GM13977 (cell line): ENCODE data around the gene PAOX.
A peak's percentile ranks its signal among the peaks of the same experiment; 100 is the strongest.
"Not testable (repeated sequence)": the region's sequence is repeated elsewhere in the genome, so short reads cannot be mapped to it uniquely, and the experiment has no call there.

Source experiments
- DNase-seq: peaks from one replicate; pipeline ENCODE4 v3.0.0; 2012; ENCODE audit warnings: low spot score
- CTCF ChIP-seq: IDR thresholded peaks from 2 replicates; pipeline ENCODE4 v1.5.1; 2012; ENCODE audit warnings: mild to moderate bottlenecking, control low read depth; ENCODE audit not compliant: insufficient read depth; ENCODE audit errors: extremely low read depth, missing control alignments
- in situ Hi-C: fragments of 300-500 bp; cut with MboI; formaldehyde crosslinking; loops from one replicate; pipeline ENCODE4 v1.12.0; 2022; ENCODE audit warnings: low sequenced_read_pairs, low pct_unique_long_range_greater_than_20kb, mixed read lengths, inconsistent platforms; ENCODE audit not compliant: unreplicated experiment

The PAOX gene

GRCh38 chr10:133421336-133422222 lies 42.5 kb downstream of the PAOX start:
- no peak for TF ChIP-seq CTCF
- in situ Hi-C loops = no loop called here
- DNase-seq = no peak

DNA sequence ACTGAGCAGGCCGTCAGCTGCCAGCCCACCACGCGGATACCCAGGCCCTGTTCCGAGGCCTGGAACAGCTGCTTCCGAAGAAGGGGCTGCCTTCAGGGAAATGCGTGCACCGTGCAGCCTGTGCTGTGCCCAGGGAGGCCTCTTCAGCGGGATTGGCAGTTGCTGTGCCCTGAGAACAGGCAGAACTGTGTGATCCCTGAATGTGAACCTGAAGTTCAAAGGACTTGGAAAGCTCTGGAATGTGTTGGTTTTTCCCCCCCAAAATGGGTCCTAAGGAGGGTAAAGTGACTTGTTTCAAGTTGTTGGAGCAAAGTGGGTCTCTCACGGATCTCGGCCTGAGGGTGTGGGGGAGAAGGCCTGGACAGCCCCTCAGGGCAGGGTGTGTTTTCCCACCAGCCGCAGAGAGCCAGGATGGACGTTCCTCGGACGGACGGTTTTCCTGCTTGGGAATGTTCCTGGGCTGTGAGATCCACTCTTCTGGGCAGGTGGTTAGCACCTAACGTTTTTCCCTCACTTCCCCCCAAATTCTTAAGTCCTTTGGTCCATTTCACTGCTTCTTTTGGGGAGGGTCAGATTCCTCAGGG lies 43.3 kb downstream of the PAOX start:
- in situ Hi-C loops = no loop called here
- TF ChIP-seq CTCF = no peak
- DNase-seq = no peak

DNA sequence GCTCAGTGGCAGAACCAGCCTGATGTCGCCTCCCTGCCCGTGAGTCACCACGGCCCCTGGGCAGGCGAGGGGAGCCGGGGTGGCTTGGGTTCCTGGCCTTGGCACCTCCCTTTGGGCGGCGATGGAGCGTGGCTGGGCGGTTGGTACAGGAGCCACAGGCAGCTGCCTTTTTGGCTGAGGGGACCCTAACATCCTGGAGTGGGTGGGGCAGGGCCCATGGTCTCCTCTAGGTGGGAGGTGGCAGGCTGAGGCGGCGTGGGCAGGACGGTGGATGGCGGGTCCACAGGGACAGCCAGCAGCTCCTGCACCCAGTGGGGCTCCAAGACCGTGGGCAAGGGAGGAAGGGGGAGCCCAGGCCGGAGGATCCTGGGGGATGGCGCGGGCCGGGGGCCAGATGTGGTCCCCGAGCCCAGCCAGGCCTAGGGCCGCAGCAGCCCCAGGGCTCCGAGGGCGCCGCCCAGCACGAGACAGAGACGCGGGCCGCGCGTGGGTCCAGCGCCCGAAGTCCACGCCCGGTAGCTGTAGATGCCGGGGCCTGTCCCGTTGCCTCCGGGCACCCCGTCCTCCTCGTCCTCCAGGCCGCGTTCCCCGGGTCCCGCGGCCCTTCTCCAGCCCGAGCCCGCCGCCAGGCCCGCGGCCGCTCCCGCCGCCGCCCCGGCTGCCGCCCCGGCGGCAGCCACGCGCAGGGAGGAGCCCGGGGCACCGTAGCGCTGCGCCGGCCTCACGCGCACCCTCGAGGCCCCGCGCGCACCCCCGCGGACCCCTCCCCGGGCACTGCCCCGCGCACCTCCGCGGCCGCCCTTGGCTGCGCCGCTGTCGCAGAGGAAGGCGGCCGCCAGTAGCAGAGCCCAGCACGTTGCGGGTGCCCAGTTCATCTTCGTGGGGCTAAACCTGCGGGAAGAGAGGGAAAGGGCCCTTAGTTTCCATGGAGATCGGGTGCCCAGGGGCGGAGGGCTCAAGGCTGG lies 44.0 kb downstream of the PAOX start:
- in situ Hi-C loops = no loop called here
- TF ChIP-seq CTCF = no peak
- peak; percentile 46 for DNase-seq

DNA sequence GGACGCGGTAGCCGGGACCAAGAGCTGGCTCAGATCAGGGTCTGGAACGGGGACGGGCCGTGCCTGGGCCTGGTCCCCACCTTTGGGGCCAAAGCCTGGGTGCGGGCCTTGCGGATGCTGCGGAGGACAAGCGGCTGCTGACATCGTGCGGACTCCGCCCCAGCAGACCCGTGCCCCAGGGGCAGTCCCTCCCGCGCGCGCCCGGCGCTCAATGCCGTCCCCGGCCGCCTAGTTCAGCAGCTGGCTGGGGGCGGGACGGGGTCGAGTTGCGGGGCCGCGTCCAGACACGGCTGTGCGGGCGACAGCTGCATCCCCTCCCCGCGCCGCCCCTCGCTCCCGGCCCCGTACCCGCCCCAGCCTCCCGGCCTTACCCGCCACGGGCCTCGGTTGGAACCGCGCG lies 45.0 kb downstream of the PAOX start:
- in situ Hi-C loops, DNase-seq: not testable (repeated sequence)

- in situ Hi-C loops, DNase-seq: not testable (repeated sequence)
Measured at GRCh38 chr10:133424601-133425000, 45.5 kb downstream of the PAOX start, which contains the start of gene SPRN. Gene SPRN, minus strand, starts transcription at chr10:133424625. Its CDS starts 944 bp downstream, at chr10:133423681.

GRCh38 chr10:133429571-133429970 lies 50.5 kb downstream of the PAOX start:
- DNase-seq, in situ Hi-C loops: not testable (repeated sequence)

- DNase-seq, in situ Hi-C loops: not testable (repeated sequence)
Measured at GRCh38 chr10:133431888-133432613, 53.0 kb downstream of the PAOX start.

DNA sequence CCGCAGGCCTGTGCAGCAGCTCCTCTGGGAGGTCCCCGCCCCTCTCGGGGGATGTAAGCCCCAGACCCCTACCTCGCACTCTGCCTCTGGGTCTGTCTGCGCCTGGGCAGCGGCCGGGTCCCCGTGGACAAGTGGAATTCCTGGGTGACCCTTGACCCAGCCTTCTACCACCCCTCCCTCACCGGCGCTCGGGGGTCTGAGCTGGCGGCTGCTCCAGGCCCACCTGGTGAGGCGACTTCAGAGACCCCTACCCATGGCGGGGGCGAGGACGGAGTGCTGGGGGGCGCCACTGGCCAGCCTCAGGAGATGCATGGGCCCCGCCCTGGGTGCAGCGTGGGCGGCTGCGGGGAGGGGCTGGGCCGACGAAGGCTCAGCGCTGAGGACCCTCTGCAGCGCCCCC lies 53.7 kb downstream of the PAOX start:
- in situ Hi-C loops, DNase-seq: not testable (repeated sequence)
